Measurements from ENCODE around the gene VTN.
A peak's percentile ranks its signal among the peaks of the same experiment; 100 is the strongest.

VTN gene

DNA sequence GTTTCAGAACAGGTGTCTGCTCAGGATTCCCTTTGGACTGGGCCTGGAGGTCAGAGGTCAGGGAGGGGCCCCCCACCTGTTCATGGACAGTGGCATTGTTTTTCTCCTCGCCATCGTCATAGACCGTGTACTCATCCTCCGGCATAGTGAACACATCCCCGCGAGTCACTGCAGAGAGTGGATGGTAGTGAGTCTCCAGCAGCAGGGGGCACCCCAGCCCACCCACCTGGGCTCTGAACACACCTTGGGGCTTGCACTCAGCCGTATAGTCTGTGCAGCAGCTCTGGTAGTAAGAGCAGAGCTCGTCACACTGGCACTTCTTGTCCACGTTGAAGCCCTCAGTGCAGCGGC, 448 bp downstream of the VTN start:
- DNase-seq (ENCODE audit: low read depth) = no peak

DNA sequence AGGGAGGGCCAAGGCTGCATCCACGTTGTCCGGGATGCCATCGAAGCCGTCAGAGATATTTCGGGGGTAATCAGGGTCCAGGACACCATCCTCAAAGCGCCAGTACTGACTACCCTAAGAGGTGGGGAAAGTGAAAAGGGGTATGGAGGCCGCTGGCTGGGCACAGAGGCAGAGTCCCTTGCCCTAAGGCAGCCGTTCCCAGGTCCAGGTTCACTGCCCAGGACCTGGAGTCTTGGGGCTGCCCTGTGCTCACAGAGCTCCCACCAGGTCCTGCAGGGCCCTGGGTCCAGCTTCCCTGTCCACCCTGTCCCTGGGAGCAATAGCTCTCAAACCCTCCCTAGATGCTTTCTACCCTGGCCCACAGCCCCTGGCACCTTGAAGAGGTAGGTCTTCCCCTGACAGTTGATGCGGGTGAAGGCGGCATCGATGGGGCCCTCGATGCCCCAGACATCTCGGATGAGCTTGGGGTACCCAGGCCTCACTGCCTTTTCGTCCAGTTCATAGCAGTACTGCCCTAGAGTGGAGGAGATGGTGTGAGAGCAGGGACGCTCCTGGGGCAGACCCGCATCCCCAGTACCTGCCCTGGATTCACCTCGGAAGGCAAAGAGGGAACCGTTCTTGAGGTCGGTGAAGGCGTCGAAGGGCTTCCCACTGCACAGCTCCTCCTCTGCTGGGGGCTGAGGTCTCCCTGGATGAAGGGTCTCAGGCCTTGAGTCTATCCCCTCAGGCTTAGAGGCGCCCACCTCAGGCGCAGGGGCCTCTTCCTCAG, 1.0 kb downstream of the VTN start:
- TF ChIP-seq, protein P1, sequence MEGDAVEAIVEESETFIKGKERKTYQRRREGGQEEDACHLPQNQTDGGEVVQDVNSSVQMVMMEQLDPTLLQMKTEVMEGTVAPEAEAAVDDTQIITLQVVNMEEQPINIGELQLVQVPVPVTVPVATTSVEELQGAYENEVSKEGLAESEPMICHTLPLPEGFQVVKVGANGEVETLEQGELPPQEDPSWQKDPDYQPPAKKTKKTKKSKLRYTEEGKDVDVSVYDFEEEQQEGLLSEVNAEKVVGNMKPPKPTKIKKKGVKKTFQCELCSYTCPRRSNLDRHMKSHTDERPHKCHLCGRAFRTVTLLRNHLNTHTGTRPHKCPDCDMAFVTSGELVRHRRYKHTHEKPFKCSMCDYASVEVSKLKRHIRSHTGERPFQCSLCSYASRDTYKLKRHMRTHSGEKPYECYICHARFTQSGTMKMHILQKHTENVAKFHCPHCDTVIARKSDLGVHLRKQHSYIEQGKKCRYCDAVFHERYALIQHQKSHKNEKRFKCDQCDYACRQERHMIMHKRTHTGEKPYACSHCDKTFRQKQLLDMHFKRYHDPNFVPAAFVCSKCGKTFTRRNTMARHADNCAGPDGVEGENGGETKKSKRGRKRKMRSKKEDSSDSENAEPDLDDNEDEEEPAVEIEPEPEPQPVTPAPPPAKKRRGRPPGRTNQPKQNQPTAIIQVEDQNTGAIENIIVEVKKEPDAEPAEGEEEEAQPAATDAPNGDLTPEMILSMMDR (IDR thresholded peaks at IDR 0.05; ENCODE audit: low read depth, low read length, missing control alignments) = no peak
- no peak for DNase-seq (ENCODE audit: low read depth)
- H3K4me3 ChIP-seq (ENCODE audit: low read depth, low read length) = no peak overlapping the region

More for the DNA sequence above, 448 bp downstream of the VTN start:
- no peak overlapping the region for H3K4me3 ChIP-seq (ENCODE audit: low read depth, low read length)
- TF ChIP-seq, protein P1 (IDR thresholded peaks at IDR 0.05; ENCODE audit: low read depth, low read length, missing control alignments) = no peak

DNA sequence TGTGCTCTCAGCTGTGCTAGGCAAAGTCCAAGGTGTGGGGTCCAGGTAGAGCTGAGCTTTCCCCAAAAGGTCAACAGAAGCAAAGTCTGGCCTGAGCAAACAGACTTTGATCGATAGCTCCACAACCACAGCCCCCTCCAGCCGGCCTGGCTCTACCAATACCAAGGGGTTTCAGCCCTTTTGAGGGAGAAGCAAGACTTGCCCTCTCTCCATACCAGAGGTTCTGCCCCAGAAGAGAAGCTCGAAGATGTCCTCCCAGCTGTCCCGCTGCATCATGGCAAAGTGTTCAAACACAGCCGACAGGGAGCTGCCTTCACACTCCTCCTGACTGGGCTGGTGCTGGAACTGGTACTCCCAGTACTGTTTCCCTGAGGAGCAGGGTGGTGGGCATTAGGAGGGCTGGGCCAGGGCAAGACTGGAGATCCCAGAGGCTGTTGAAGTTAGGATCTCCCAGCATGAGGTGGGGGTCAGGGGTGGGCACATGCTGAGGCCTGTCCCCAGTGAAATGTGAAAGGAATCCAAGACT, 1.7 kb downstream of the VTN start:
- no peak overlapping the region for H3K4me3 ChIP-seq (ENCODE audit: low read depth, low read length)
- no peak for DNase-seq (ENCODE audit: low read depth)
- TF ChIP-seq, protein P1 (IDR thresholded peaks at IDR 0.05; ENCODE audit: low read depth, low read length, missing control alignments) = no peak

DNA sequence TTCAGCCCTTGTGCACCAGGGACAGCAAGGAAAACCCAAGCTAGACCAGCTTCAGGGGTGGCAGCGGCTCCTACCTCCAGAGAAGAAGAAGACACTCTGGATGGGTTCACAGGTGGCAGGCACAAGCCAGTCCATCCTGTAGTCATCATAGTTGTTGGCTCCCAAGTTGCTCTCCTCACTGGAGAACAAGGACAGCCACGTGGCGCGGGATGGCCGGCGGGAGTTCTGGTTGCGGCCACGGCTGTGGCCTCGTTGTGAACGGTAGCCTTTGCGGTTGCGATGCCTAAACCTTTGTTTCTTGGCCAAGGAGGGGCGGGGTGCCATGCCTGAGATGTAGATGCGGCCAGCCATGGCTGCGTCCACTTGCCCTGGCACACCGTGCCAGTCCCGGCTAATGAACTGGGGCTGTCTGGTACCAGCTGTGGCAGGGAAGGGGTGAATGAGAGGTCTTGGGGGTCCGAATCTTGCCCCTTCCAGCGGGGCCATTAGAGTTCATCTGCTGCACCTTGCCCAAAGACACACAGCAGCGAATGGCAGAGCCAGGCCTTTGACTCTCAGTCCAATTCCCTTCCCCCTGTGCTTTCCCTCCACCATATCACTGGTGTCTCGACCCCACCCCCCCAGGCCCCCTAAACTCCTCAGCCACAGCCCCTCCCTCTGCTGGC, 2.3 kb downstream of the VTN start:
- H3K4me3 ChIP-seq (ENCODE audit: low read depth, low read length) = no peak overlapping the region
- TF ChIP-seq, protein P1 (IDR thresholded peaks at IDR 0.05; ENCODE audit: low read depth, low read length, missing control alignments) = no peak
- DNase-seq (ENCODE audit: low read depth) = no peak

DNA sequence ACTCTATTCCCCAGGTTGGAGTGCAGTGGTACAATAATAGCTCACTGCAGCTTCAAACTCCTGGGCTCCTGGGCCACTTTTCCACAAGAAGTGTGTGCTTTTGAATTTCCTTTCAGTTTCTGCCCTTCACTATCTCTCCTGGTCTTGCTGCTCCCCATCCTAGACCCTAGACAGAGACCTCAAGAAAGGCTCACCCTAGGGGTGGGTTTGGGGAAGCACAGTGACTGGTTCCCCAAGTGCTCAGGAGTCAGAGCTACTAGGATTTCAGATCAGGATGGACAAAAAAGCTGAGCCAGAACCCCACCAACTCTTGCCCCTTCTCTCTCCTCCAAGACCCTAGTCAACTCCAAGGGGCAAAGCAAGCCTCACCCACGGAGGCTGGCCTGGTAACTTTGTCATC, 3.5 kb downstream of the VTN start:
- no peak for DNase-seq (ENCODE audit: low read depth)
- TF ChIP-seq, protein P1 (IDR thresholded peaks at IDR 0.05; ENCODE audit: low read depth, low read length, missing control alignments) = peak; percentile 29

DNA sequence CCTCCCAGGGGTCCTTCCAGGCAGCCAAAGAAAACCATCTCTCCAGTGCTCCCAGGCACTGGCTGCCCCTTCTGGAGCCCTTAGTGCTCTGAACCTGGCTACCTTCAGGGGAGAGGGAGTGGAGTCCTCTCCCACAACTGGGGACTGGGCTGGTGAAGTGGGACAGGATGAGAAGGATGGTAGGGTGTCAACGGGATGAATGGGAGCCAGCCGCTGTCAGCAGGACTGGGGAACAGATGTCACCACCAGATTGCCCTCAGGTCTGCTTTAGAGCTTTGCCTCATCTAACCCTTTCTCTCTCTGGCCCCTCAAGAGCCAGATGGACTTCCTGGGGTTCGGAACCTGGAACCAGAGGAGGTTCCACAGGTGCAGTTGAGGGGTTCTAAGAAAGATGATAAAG, 4.6 kb downstream of the VTN start:
- DNase-seq (ENCODE audit: low read depth) = no peak
- TF ChIP-seq, protein P1 (IDR thresholded peaks at IDR 0.05; ENCODE audit: low read depth, low read length, missing control alignments) = no peak

More for the DNA sequence above, 3.5 kb downstream of the VTN start:
- no peak overlapping the region for H3K4me3 ChIP-seq (ENCODE audit: low read depth, low read length)

More for the DNA sequence above, 4.6 kb downstream of the VTN start:
- no peak overlapping the region for H3K4me3 ChIP-seq (ENCODE audit: low read depth, low read length)
